AG08395 (cell line): ENCODE measurements around the gene ACP4.
"Not testable (repeated sequence)": the region's sequence is repeated elsewhere in the genome, so short reads cannot be mapped to it uniquely, and the experiment has no call there.

Experiments
- DNase-seq: peaks from one replicate; pipeline ENCODE4 v3.0.0; 2012; ENCODE audit warnings: mixed read lengths, low spot score

Gene ACP4

GRCh38 chr19:50797781-50798658 is 7.8 kb downstream of the ACP4 start:
- DNase-seq = no peak

- no peak for DNase-seq
Measured at GRCh38 chr19:50798659-50799546, 8.7 kb downstream of the ACP4 start.

- DNase-seq = no peak
Measured at GRCh38 chr19:50799547-50799851, 9.3 kb downstream of the ACP4 start.

- no peak for DNase-seq
Measured at GRCh38 chr19:50801107-50801506, 10.9 kb downstream of the ACP4 start.

GRCh38 chr19:50803633-50804419 is 13.6 kb downstream of the ACP4 start:
- DNase-seq = no peak

GRCh38 chr19:50804420-50805272 is 14.4 kb downstream of the ACP4 start:
- peak; percentile 99 for DNase-seq

- DNase-seq = no peak
Measured at GRCh38 chr19:50808856-50809255, 18.6 kb downstream of the ACP4 start.

- not testable (repeated sequence) for DNase-seq
Measured at GRCh38 chr19:50811622-50812238, 21.5 kb downstream of the ACP4 start.

GRCh38 chr19:50812474-50812873 is 22.3 kb downstream of the ACP4 start:
- no peak for DNase-seq

- no peak for DNase-seq
Measured at GRCh38 chr19:50814883-50815282, 24.7 kb downstream of the ACP4 start.

- no peak for DNase-seq
Measured at GRCh38 chr19:50815439-50815838, 25.2 kb downstream of the ACP4 start.

- peak; percentile 41 for DNase-seq
Measured at GRCh38 chr19:50817941-50818858, 28.0 kb downstream of the ACP4 start.

GRCh38 chr19:50818859-50819472 is 28.8 kb downstream of the ACP4 start:
- DNase-seq = no peak

GRCh38 chr19:50819636-50820035 is 29.4 kb downstream of the ACP4 start:
- DNase-seq = no peak

- no peak for DNase-seq
Measured at GRCh38 chr19:50820086-50820485, 29.9 kb downstream of the ACP4 start.

GRCh38 chr19:50820549-50821247 is 30.5 kb downstream of the ACP4 start:
- no peak for DNase-seq

GRCh38 chr19:50821248-50821612 is 31.0 kb downstream of the ACP4 start:
- no peak for DNase-seq

GRCh38 chr19:50821622-50822021 is 31.4 kb downstream of the ACP4 start:
- no peak for DNase-seq
